ENCODE measurements around the gene PACRG. TPM values are rescaled to one million over a fixed set of nuclear protein-coding genes. Genes with fewer than 3 reads are reported as not detected.
"Not testable (repeated sequence)": the region's sequence is repeated elsewhere in the genome, so short reads cannot be mapped to it uniquely, and the experiment has no call there.

Gene PACRG
- total RNA-seq: 10 to 100 TPM in 1 of 4 donors, 1 to 10 TPM in 3; 1.5 to 10.4 (median 2.1) TPM

- H3K27ac ChIP-seq: peak within 1 kb of the TSS; percentile 90 to 95 (median 92)
- WGBS, 2 donors: 1 to 2% methylated on average over 58 to 60 of the region's 84 CpGs
These were observed at the start of gene PACRG, which contains the start of gene PRKN for GRCh38 chr6:162727322-162728182. Gene PACRG (plus strand): TSS chr6:162727974. Gene PRKN (minus strand): TSS chr6:162727766.

GRCh38 chr6:162678896-162679295, 48.9 kb upstream of the PACRG start:
- H3K9me3 ChIP-seq; H3K27ac ChIP-seq; H3K4me3 ChIP-seq; DNase-seq (ENCODE audit: low spot score in 2 of 2); H3K36me3 ChIP-seq; H3K27me3 ChIP-seq: not testable (repeated sequence)
- peaks cover 0 to 21% (median 2%) of the 10 kb centered on the region in 4 donors for H3K4me1 ChIP-seq
- WGBS, 2 donors: 92 to 93% methylated on average over 7 of the region's 7 CpGs

More at GRCh38 chr6:162727322-162728182, at the start of gene PACRG, which contains the start of gene PRKN:
- peak; percentile 97 for DNase-seq (ENCODE audit: low spot score in 2 of 2)
- TF ChIP-seq POLR2A (IDR thresholded peaks at IDR 0.05) (peak; percentile 80 to 93), EP300 (IDR thresholded peaks at IDR 0.05) (peak; percentile 93 to 94), CTCF (IDR thresholded peaks at IDR 0.05) (peak in 1 of 5 experiments; percentile 50)
- peaks cover 0 to 15% (median 0%) of the 10 kb centered on the region in 4 donors for H3K4me1 ChIP-seq
- peaks cover 0 to 11% (median 0%) of the 10 kb centered on the region in 4 donors for H3K9me3 ChIP-seq
- H3K4me3 ChIP-seq: peak within 1 kb of the TSS; percentile 82 to 95 (median 83)
- no peaks in the 10 kb centered on the region for H3K36me3 ChIP-seq
- H3K27me3 ChIP-seq: no peaks in the 10 kb centered on the region

- no peaks in the 10 kb centered on the region for H3K27me3 ChIP-seq
- 75 to 85% methylated on average over 1 of the region's 1 CpG for WGBS, 2 donors
- no peak for TF ChIP-seq CTCF (IDR thresholded peaks at IDR 0.05)
- no peak for TF ChIP-seq POLR2A (IDR thresholded peaks at IDR 0.05)
- no peak for TF ChIP-seq EP300 (IDR thresholded peaks at IDR 0.05)
These were observed 48.1 kb upstream of the PACRG start for GRCh38 chr6:162679681-162680080.

GRCh38 chr6:162680367-162680766, 47.4 kb upstream of the PACRG start:
- DNase-seq (ENCODE audit: low spot score in 2 of 2): no peak
- TF ChIP-seq POLR2A (IDR thresholded peaks at IDR 0.05): no peak
- TF ChIP-seq CTCF (IDR thresholded peaks at IDR 0.05): no peak
- no peak for TF ChIP-seq EP300 (IDR thresholded peaks at IDR 0.05)
- no peak overlapping the region for H3K4me3 ChIP-seq
- H3K4me1 ChIP-seq: peaks cover 0 to 27% (median 5%) of the 10 kb centered on the region in 4 donors
- no peaks in the 10 kb centered on the region for H3K27me3 ChIP-seq
- no peak overlapping the region for H3K27ac ChIP-seq
- no peaks in the 10 kb centered on the region for H3K36me3 ChIP-seq
- no peaks in the 10 kb centered on the region for H3K9me3 ChIP-seq

More at GRCh38 chr6:162679681-162680080, 48.1 kb upstream of the PACRG start:
- no peak for DNase-seq (ENCODE audit: low spot score in 2 of 2)
- Histone ChIP-seq H3K9me3 (no peaks in the 10 kb centered on the region), H3K4me3 (no peak overlapping the region), H3K36me3 (no peaks in the 10 kb centered on the region), H3K4me1 (peaks cover 0 to 27% (median 4%) of the 10 kb centered on the region in 4 donors), H3K27ac (no peak overlapping the region)

- Histone ChIP-seq H3K4me3 (no peak overlapping the region), H3K27me3 (no peaks in the 10 kb centered on the region), H3K36me3 (no peaks in the 10 kb centered on the region), H3K9me3 (no peaks in the 10 kb centered on the region), H3K27ac (no peak overlapping the region), H3K4me1 (peaks cover 0 to 27% (median 5%) of the 10 kb centered on the region in 4 donors)
- TF ChIP-seq EP300 (IDR thresholded peaks at IDR 0.05) (no peak), CTCF (IDR thresholded peaks at IDR 0.05) (no peak), POLR2A (IDR thresholded peaks at IDR 0.05) (no peak)
- 52 to 53% methylated on average over 4 of the region's 4 CpGs for WGBS, 2 donors
- no peak for DNase-seq (ENCODE audit: low spot score in 2 of 2)
These were observed 46.9 kb upstream of the PACRG start for GRCh38 chr6:162680871-162681270.
